SK-N-SH (cell line): ENCODE data around the gene TDRD9.

Experiments used
- EP300 ChIP-seq, 2 experiments: IDR thresholded peaks; 2 replicates each; pipeline versions ENCODE4 v1.4.0 to v1.6.1; 2012; ENCODE audit warnings: borderline replicate concordance in 1 of 2, low read depth in 1 of 2, low read length in 1 of 2
- TCF12 ChIP-seq: IDR thresholded peaks from 2 replicates; pipeline ENCODE4 v1.4.0; 2012

DNA sequence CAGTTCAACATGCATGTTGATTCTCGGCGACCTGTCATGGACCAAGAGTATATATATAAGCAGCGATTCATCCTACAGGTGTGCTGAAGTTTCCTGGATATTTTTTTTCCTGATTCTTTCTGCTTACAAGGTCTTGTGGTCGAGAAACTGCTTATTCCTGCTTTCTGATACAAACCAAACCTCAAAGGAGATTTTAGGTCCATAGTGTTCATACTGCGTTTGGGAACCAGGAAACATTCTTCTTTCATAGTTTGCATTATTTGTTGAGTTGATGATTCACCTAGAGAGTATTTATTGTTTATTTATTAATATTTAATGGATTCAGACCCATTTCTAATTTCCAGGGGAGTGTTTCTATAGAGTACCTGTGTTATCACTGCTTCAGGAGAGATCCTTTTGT, 86.5 kb downstream of the TDRD9 start:
- TF ChIP-seq EP300 (IDR thresholded peaks at IDR 0.05; ENCODE audit: borderline replicate concordance in 1 of 2, low read depth in 1 of 2, low read length in 1 of 2) = no peak
- no peak for TF ChIP-seq TCF12
